Mesothelial cell of epicardium (in vitro differentiated cells): Measurements from ENCODE around the gene DNAJC1. TPM values are rescaled to one million over a fixed set of nuclear protein-coding genes. Genes with fewer than 3 reads are reported as not detected.

Experiments
- DNase-seq, 2 experiments: peaks; one replicate each; pipeline ENCODE4 v3.0.0; 2021; ENCODE audit warnings: low spot score in 2 of 2; ENCODE audit not compliant: unreplicated experiment in 2 of 2
- H3K27ac Mint-ChIP-seq: 2 replicates; pipeline ENCODE4 v1.8.0; 2021; ENCODE audit warnings: mixed read lengths
- H3K27me3 Mint-ChIP-seq: 2 replicates; pipeline ENCODE4 v1.8.0; 2021; ENCODE audit warnings: low read depth, mixed read lengths
- H3K36me3 Mint-ChIP-seq: 2 replicates; pipeline ENCODE4 v1.8.0; 2021; ENCODE audit warnings: mixed read lengths
- H3K4me1 Mint-ChIP-seq: 2 replicates; pipeline ENCODE4 v1.8.0; 2021; ENCODE audit warnings: mixed read lengths
- H3K4me3 Mint-ChIP-seq: 2 replicates; pipeline ENCODE4 v1.8.0; 2021; ENCODE audit warnings: mild to moderate bottlenecking, moderate library complexity, mixed read lengths
- H3K9me3 Mint-ChIP-seq: 2 replicates; pipeline ENCODE4 v1.8.0; 2021; ENCODE audit warnings: mixed read lengths
- total RNA-seq: library from RNA; stranded (reverse); gene quantifications from 3 replicates; pipeline ENCODE4 v1.2.1, GENCODE V29; 2021
- TF ChIP-seq, protein P1 (sequence below): fragments of 200-600 bp; sonication (generic); IDR thresholded peaks from one replicate; pipeline ENCODE4 v1.5.0; 2021; ENCODE audit warnings: antibody characterized with exemption; ENCODE audit not compliant: unreplicated experiment

The DNAJC1 gene
- total RNA-seq, 1 donor from 2014 or later, result 27.2 TPM

- no peak for DNase-seq
- Mint-ChIP-seq H3K27me3 (no peaks in the 10 kb centered on the region), H3K36me3 (peaks cover 13% of the 10 kb centered on the region), H3K27ac (no peak overlapping the region), H3K4me3 (no peak overlapping the region), H3K4me1 (peaks cover 33% of the 10 kb centered on the region), H3K9me3 (no peaks in the 10 kb centered on the region)
- TF ChIP-seq, protein P1, sequence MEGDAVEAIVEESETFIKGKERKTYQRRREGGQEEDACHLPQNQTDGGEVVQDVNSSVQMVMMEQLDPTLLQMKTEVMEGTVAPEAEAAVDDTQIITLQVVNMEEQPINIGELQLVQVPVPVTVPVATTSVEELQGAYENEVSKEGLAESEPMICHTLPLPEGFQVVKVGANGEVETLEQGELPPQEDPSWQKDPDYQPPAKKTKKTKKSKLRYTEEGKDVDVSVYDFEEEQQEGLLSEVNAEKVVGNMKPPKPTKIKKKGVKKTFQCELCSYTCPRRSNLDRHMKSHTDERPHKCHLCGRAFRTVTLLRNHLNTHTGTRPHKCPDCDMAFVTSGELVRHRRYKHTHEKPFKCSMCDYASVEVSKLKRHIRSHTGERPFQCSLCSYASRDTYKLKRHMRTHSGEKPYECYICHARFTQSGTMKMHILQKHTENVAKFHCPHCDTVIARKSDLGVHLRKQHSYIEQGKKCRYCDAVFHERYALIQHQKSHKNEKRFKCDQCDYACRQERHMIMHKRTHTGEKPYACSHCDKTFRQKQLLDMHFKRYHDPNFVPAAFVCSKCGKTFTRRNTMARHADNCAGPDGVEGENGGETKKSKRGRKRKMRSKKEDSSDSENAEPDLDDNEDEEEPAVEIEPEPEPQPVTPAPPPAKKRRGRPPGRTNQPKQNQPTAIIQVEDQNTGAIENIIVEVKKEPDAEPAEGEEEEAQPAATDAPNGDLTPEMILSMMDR, result no peak
Measured at GRCh38 chr10:21758239-21758638, 245.3 kb downstream of the DNAJC1 start.

GRCh38 chr10:21757185-21757901 lies 246.2 kb downstream of the DNAJC1 start:
- Mint-ChIP-seq H3K4me3 (no peak overlapping the region), H3K4me1 (peaks cover 38% of the 10 kb centered on the region), H3K9me3 (no peaks in the 10 kb centered on the region), H3K36me3 (peaks cover 13% of the 10 kb centered on the region), H3K27me3 (no peaks in the 10 kb centered on the region), H3K27ac (peak overlapping the region; percentile 16)
- no peak for DNase-seq
- TF ChIP-seq, protein P1, result no peak

- H3K4me3 Mint-ChIP-seq, result no peak overlapping the region
- peaks cover 13% of the 10 kb centered on the region for H3K36me3 Mint-ChIP-seq
- H3K27me3 Mint-ChIP-seq, result no peaks in the 10 kb centered on the region
- H3K9me3 Mint-ChIP-seq, result no peaks in the 10 kb centered on the region
- peaks cover 43% of the 10 kb centered on the region for H3K4me1 Mint-ChIP-seq
- DNase-seq, result no peak
- TF ChIP-seq, protein P1, result no peak
- no peak overlapping the region for H3K27ac Mint-ChIP-seq
Measured at GRCh38 chr10:21756707-21757106, 246.8 kb downstream of the DNAJC1 start.

GRCh38 chr10:21754410-21755011 lies 249.0 kb downstream of the DNAJC1 start:
- DNase-seq, result no peak
- no peaks in the 10 kb centered on the region for H3K9me3 Mint-ChIP-seq
- H3K4me3 Mint-ChIP-seq, result no peak overlapping the region
- no peaks in the 10 kb centered on the region for H3K27me3 Mint-ChIP-seq
- peaks cover 7% of the 10 kb centered on the region for H3K36me3 Mint-ChIP-seq
- peak overlapping the region; percentile 39 for H3K27ac Mint-ChIP-seq
- H3K4me1 Mint-ChIP-seq, result peaks cover 65% of the 10 kb centered on the region
- TF ChIP-seq, protein P1, result no peak

DNA sequence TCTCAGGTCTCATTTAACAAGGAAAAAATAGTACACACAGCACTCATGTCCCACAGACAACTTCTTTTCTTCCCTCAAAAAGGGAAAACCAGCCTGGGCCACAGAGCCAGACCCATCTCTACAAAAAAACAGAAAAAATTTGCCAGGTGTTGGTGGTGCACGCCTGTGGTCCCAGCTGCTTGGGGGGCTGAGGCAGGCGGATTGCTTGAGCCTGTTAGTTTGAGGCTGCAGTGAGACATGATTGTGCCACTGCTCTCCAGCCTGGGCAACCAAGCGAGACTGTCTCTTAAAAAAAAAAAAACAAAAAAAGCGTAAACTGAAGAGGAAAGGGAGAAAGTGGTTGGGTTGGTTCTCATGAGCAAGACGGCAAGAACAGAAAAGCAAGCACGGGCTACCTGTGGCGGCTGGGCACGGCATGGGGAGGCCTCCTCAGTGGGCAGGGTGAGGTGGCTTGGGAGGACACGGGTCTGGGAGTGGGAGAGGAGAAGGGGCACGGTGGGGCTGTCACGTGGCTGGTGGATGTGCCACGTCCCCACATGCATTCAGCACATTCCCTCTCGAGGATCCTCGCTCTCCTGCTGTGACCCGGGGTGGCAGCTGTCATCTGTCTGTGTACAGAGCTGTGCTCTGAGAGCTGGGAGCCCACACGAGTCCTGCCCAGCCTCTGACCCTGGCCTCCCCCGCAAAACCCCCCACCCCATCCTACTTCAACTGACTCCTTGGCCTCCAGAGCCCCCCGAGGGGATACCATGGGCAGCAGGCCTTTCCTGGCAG lies 249.8 kb downstream of the DNAJC1 start:
- Mint-ChIP-seq H3K27ac (peak overlapping the region; percentile 9), H3K27me3 (no peaks in the 10 kb centered on the region), H3K36me3 (peaks cover 3% of the 10 kb centered on the region), H3K4me1 (peaks cover 73% of the 10 kb centered on the region), H3K4me3 (no peak overlapping the region), H3K9me3 (no peaks in the 10 kb centered on the region)
- TF ChIP-seq, protein P1, result no peak
- no peak for DNase-seq
